Sigmoid colon (tissue), 3 donors: ENCODE results near the gene TDRD7.

ENCODE experiments used
- CTCF ChIP-seq, 4 experiments: fragments of 450-650 bp in 3 of 4; fragments of 200-600 bp in 1 of 4; IDR thresholded peaks; one replicate each; pipeline ENCODE4 v1.5.1; 2016 to 2019; ENCODE audit warnings: antibody characterized with exemption in 4 of 4, mild to moderate bottlenecking in 3 of 4, moderate library complexity in 2 of 4
- POLR2A ChIP-seq, 2 donors: fragments of 450-650 bp; IDR thresholded peaks; one replicate each; pipeline ENCODE4 v1.6.1; 2016; ENCODE audit warnings: antibody characterized with exemption in 2 of 2, mild to moderate bottlenecking in 2 of 2, moderate library complexity in 2 of 2

- TF ChIP-seq POLR2A (IDR thresholded peaks at IDR 0.05) (no peak), CTCF (IDR thresholded peaks at IDR 0.05) (no peak)
Observed at GRCh38 chr9:97525451-97525850, 113.6 kb downstream of the TDRD7 start.
